H1 (cell line): ENCODE measurements around the gene CCL26. TPM values are rescaled to one million over a fixed set of nuclear protein-coding genes. Genes with fewer than 3 reads are reported as not detected.
"Not testable (repeated sequence)": the region's sequence is repeated elsewhere in the genome, so short reads cannot be mapped to it uniquely, and the experiment has no call there.

Experiments
- CTCF ChIA-PET: fragments of 300-600 bp; sonication (Branson Sonifier 250); formaldehyde crosslinking; loops from one replicate; lab custom pipeline; 2021; ENCODE audit not compliant: partially characterized antibody; lab: Charles Lee
- POLR2A ChIA-PET: fragments of 300-600 bp; sonication (Branson Sonifier 250); formaldehyde crosslinking; loops from one replicate; lab custom pipeline; 2021; ENCODE audit warnings: inconsistent platforms; ENCODE audit not compliant: partially characterized antibody; lab: Charles Lee
- DNase-seq, 2 experiments: peaks; one replicate each; pipeline versions ENCODE4 v3.0.0 to v3.0.0-alpha.2; 2010 to 2022; ENCODE audit warnings: low spot score in 2 of 2, low read depth in 1 of 2, mixed read lengths in 1 of 2
- FAIRE-seq: peaks from 2 replicates; lab custom pipeline; 2011; peaks lifted over from hg19 to GRCh38; lab: Jason Lieb, UNC
- H2AFZ ChIP-seq: 2 replicates; pipeline ENCODE4 v1.8.1; 2012; ENCODE audit warnings: low read length, inconsistent platforms
- H2AK5ac ChIP-seq: 2 replicates; pipeline ENCODE4 v1.6.1; 2013; ENCODE audit warnings: low read depth, low read length
- H2BK120ac ChIP-seq: replicated peaks from 2 replicates; pipeline ENCODE3; 2013; ENCODE audit warnings: low read depth, low read length, inconsistent platforms
- H2BK12ac ChIP-seq: 2 replicates; pipeline ENCODE4 v1.6.1; 2013; ENCODE audit warnings: low read depth, low read length
- H2BK15ac ChIP-seq: 2 replicates; pipeline ENCODE4 v1.6.1; 2013; ENCODE audit warnings: low read length
- H2BK20ac ChIP-seq: 2 replicates; pipeline ENCODE4 v1.6.1; 2013; ENCODE audit warnings: low read length
- H2BK5ac ChIP-seq: 2 replicates; pipeline ENCODE4 v1.6.1; 2013; ENCODE audit warnings: low read depth, low read length
- H3K14ac ChIP-seq: 2 replicates; pipeline ENCODE4 v1.6.1; 2013; ENCODE audit warnings: inconsistent platforms; ENCODE audit not compliant: insufficient read length
- H3K18ac ChIP-seq: 2 replicates; pipeline ENCODE4 v1.6.1; 2013; ENCODE audit warnings: low read length; ENCODE audit errors: extremely low read depth
- H3K23ac ChIP-seq: 2 replicates; pipeline ENCODE4 v1.6.1; 2013; ENCODE audit warnings: inconsistent platforms; ENCODE audit not compliant: insufficient read length
- H3K23me2 ChIP-seq: 2 replicates; pipeline ENCODE4 v1.6.1; 2013; ENCODE audit warnings: low read depth, low read length
- H3K27ac ChIP-seq: 2 replicates; pipeline ENCODE4 v1.6.1; 2011; ENCODE audit warnings: low read depth, low read length, inconsistent platforms
- H3K27me3 ChIP-seq, 4 experiments: replicated peaks in 1 of 4; 1 replicate in 1 of 4; 2 replicates in 3 of 4; pipeline versions ENCODE4 v1.6.1 to v1.8.1; 2011 to 2013; ENCODE audit warnings: low read length in 3 of 4, mild to moderate bottlenecking in 3 of 4, inconsistent platforms in 2 of 4, mixed read lengths in 2 of 4, moderate library complexity in 1 of 4; ENCODE audit not compliant: control insufficient read depth in 3 of 4, insufficient read depth in 3 of 4; ENCODE audit errors: extremely low read depth in 1 of 4
- H3K36me3 ChIP-seq, 4 experiments: 2 replicates each; pipeline versions ENCODE4 v1.6.1 to v1.8.1; 2011 to 2013; ENCODE audit warnings: mild to moderate bottlenecking in 4 of 4, low read length in 3 of 4, moderate library complexity in 2 of 4, control low read depth in 1 of 4, inconsistent platforms in 1 of 4; ENCODE audit not compliant: insufficient read depth in 4 of 4, control insufficient read depth in 2 of 4
- H3K4ac ChIP-seq: replicated peaks from 2 replicates; pipeline ENCODE3; 2013; ENCODE audit warnings: low read length, low read depth, mixed read lengths, inconsistent platforms; ENCODE audit not compliant: insufficient read length
- H3K4me1 ChIP-seq, 4 experiments: replicated peaks in 1 of 4; 1 replicate in 1 of 4; 2 replicates in 3 of 4; pipeline versions ENCODE4 v1.6.1 to v1.8.1; 2011 to 2013; ENCODE audit warnings: low read length in 3 of 4, inconsistent platforms in 2 of 4, mixed read lengths in 1 of 4; ENCODE audit not compliant: insufficient read depth in 4 of 4, control insufficient read depth in 3 of 4
- H3K4me2 ChIP-seq, 2 experiments: 2 replicates each; pipeline versions ENCODE4 v1.6.1 to v1.8.1; 2011 to 2013; ENCODE audit warnings: low read depth in 2 of 2, low read length in 2 of 2, control low read depth in 1 of 2, inconsistent platforms in 1 of 2, mild to moderate bottlenecking in 1 of 2; ENCODE audit not compliant: insufficient read depth in 1 of 2
- H3K4me3 ChIP-seq, 4 experiments: fragments of 200-600, 300-600 bp in 1 of 4; sonication (generic), shearing (Covaris generic), sonication (Bioruptor Twin) in 1 of 4; 2 replicates each; pipeline versions ENCODE4 v1.5.1 to v1.8.1; 2011 to 2016; ENCODE audit warnings: low read length in 4 of 4, low read depth in 3 of 4, control low read depth in 2 of 4, inconsistent platforms in 2 of 4, mild to moderate bottlenecking in 2 of 4, mixed read lengths in 1 of 4, moderate library complexity in 1 of 4; ENCODE audit not compliant: insufficient read depth in 2 of 4; ENCODE audit errors: extremely low read depth in 1 of 4
- H3K56ac ChIP-seq: replicated peaks from 2 replicates; pipeline ENCODE3; 2013; ENCODE audit warnings: low read depth, mild to moderate bottlenecking, mixed read lengths, low read length, inconsistent platforms; ENCODE audit not compliant: insufficient read length
- H3K79me1 ChIP-seq: 2 replicates; pipeline ENCODE4 v1.6.1; 2013; ENCODE audit warnings: low read depth, low read length, control low read depth
- H3K79me2 ChIP-seq, 2 experiments: 2 replicates each; pipeline versions ENCODE4 v1.6.1 to v1.8.1; 2012 to 2013; ENCODE audit warnings: low read length in 2 of 2, mild to moderate bottlenecking in 2 of 2, inconsistent platforms in 1 of 2; ENCODE audit not compliant: insufficient read depth in 2 of 2, control insufficient read depth in 1 of 2
- H3K9ac ChIP-seq, 4 experiments: replicated peaks in 1 of 4; 1 replicate in 1 of 4; 2 replicates in 3 of 4; pipeline versions ENCODE4 v1.6.1 to v1.8.1; 2011 to 2013; ENCODE audit warnings: low read depth in 3 of 4, low read length in 3 of 4, control low read depth in 2 of 4, mild to moderate bottlenecking in 2 of 4, moderate library complexity in 2 of 4, inconsistent platforms in 1 of 4; ENCODE audit errors: extremely low read depth in 1 of 4
- H3K9me3 ChIP-seq, 2 experiments: 2 replicates each; pipeline versions ENCODE4 v1.6.1 to v1.8.1; 2012 to 2013; ENCODE audit warnings: mild to moderate bottlenecking in 2 of 2, moderate library complexity in 2 of 2, control low read depth in 1 of 2, inconsistent platforms in 1 of 2, low read depth in 1 of 2, low read length in 1 of 2, mixed read lengths in 1 of 2; ENCODE audit not compliant: insufficient read depth in 2 of 2
- H4K20me1 ChIP-seq, 2 experiments: replicated peaks in 1 of 2; 2 replicates each; pipeline versions ENCODE3 to v1.8.1; 2011 to 2013; ENCODE audit warnings: inconsistent platforms in 2 of 2, low read length in 2 of 2, mild to moderate bottlenecking in 1 of 2; ENCODE audit not compliant: insufficient read depth in 2 of 2, control insufficient read depth in 1 of 2
- H4K5ac ChIP-seq: 2 replicates; pipeline ENCODE4 v1.6.1; 2013; ENCODE audit warnings: low read length, low read depth, mixed read lengths, inconsistent platforms; ENCODE audit not compliant: insufficient read length
- H4K8ac ChIP-seq: 2 replicates; pipeline ENCODE4 v1.8.0; 2013; ENCODE audit warnings: mild to moderate bottlenecking, moderate library complexity, low read length, inconsistent platforms; ENCODE audit not compliant: insufficient read depth; ENCODE audit errors: extremely low read depth
- H4K91ac ChIP-seq: replicated peaks from 2 replicates; pipeline ENCODE3; 2013; ENCODE audit warnings: low read length, mixed read lengths, inconsistent platforms; ENCODE audit not compliant: insufficient read length
- POU5F1 ChIP-seq: IDR thresholded peaks from 2 replicates; pipeline ENCODE4 v1.6.1; 2011; ENCODE audit warnings: low read depth, mild to moderate bottlenecking, low read length, moderate library complexity
- WGBS, 2 experiments: shearing (Covaris generic) in 1 of 2; methylation state at CpG; one replicate each; pipeline versions ENCODE4 v1.1.6 to v1.1.7; 2013 to 2015; ENCODE audit warnings: low lambda C conversion rate in 2 of 2, mixed read lengths in 2 of 2, inconsistent platforms in 1 of 2, low coverage in 1 of 2, missing lambda C conversion rate in 1 of 2; ENCODE audit not compliant: insufficient replicate concordance in 2 of 2, insufficient coverage in 1 of 2, insufficient read length in 1 of 2; ENCODE audit errors: extremely low coverage in 1 of 2, missing lambda C conversion rate in 1 of 2; 5-methylcytosine and 5-hydroxymethylcytosine counted together
- polyA plus RNA-seq, 7 experiments: library from polyadenylated mRNA; depleted of rRNA in 3 of 7; stranded (reverse) in 5 of 7; unstranded in 2 of 7; fragments of >200 nt in 5 of 7; fragments of 200-250 nt in 2 of 7; gene quantifications; 1 replicate in 5 of 7; 2 replicates in 1 of 7; 4 replicates in 1 of 7; pipeline versions ENCODE4 v1.2.1 to v1.2.3, GENCODE V29; 2011 to 2013; ENCODE audit warnings: missing spikeins in 2 of 7, mixed read lengths in 2 of 7
- total RNA-seq: library from RNA; stranded (reverse); fragmentation: NEBNext Ultra II Directional; extraction: Animal tissue kit (Norgen Biotek cat#: 25700); gene quantifications from 2 replicates; pipeline ENCODE4 v1.2.1, GENCODE V29; 2021

CCL26 gene
- total and polyA plus RNA-seq, 2 of the 8 experiments (the other 6 are each of a cell fraction or from before 2014, with no cell fraction given): 8.7 to 14.9 TPM

- no peak for TF ChIP-seq POU5F1
Observed at GRCh38 chr7:75776295-75776971, 4.4 kb upstream of the CCL26 start (continued).

- CTCF ChIA-PET, H3K18ac ChIP-seq, H3K23me2 ChIP-seq, H4K5ac ChIP-seq, FAIRE-seq, H4K8ac ChIP-seq, H3K79me1 ChIP-seq, H3K9me3 ChIP-seq, H3K14ac ChIP-seq, H3K27ac ChIP-seq, H4K91ac ChIP-seq, H2BK15ac ChIP-seq, H2BK12ac ChIP-seq, H2BK5ac ChIP-seq, H3K9ac ChIP-seq, H3K36me3 ChIP-seq, H2BK120ac ChIP-seq, H2AFZ ChIP-seq, H2AK5ac ChIP-seq, H3K56ac ChIP-seq, H3K23ac ChIP-seq, H3K27me3 ChIP-seq, H3K79me2 ChIP-seq, DNase-seq, H3K4ac ChIP-seq, H3K4me3 ChIP-seq, H3K4me2 ChIP-seq, H3K4me1 ChIP-seq, H2BK20ac ChIP-seq, H4K20me1 ChIP-seq: not testable (repeated sequence)
- POLR2A ChIA-PET: interaction anchor here (0.8 kb wide), 1 partner anchor 94 kb away, joined by 3 read pairs; no protein-coding TSS in a partner anchor
- WGBS, 2 experiments: 90% methylated on average over 6 of the region's 6 CpGs; no CpG with 5 or more reads in 1 of the 2 experiments
Observed at GRCh38 chr7:75773958-75774357, 1.9 kb upstream of the CCL26 start.
